Neural crest cell (in vitro differentiated cells): ENCODE data around the gene GPATCH4. TPM values are rescaled to one million over a fixed set of nuclear protein-coding genes. Genes with fewer than 3 reads are reported as not detected.

ENCODE experiments used
- DNase-seq: peaks from one replicate; pipeline ENCODE4 v3.0.0; 2021; ENCODE audit warnings: low read depth, mixed read lengths, low spot score
- H3K27ac Mint-ChIP-seq: one replicate; pipeline ENCODE4 v1.8.0; 2021; ENCODE audit warnings: mild to moderate bottlenecking, mixed read lengths; ENCODE audit not compliant: unreplicated experiment
- H3K27me3 Mint-ChIP-seq: 2 replicates; pipeline ENCODE4 v1.8.0; 2021; ENCODE audit warnings: low read depth, mild to moderate bottlenecking, mixed read lengths
- H3K36me3 Mint-ChIP-seq: 2 replicates; pipeline ENCODE4 v1.8.0; 2021; ENCODE audit warnings: low read depth, mild to moderate bottlenecking, mixed read lengths
- H3K4me1 Mint-ChIP-seq: 2 replicates; pipeline ENCODE4 v1.8.0; 2021; ENCODE audit warnings: mixed read lengths
- H3K4me3 Mint-ChIP-seq: one replicate; pipeline ENCODE4 v1.8.0; 2021; ENCODE audit warnings: mild to moderate bottlenecking, mixed read lengths
- H3K9me3 Mint-ChIP-seq: 2 replicates; pipeline ENCODE4 v1.8.0; 2021; ENCODE audit warnings: mixed read lengths
- total RNA-seq: library from RNA; stranded (reverse); gene quantifications from 2 replicates; pipeline ENCODE4 v1.2.1, GENCODE V29; 2021
- TF ChIP-seq, protein P1 (sequence below): fragments of 200-600 bp; sonication (generic); conservative IDR thresholded peaks from 2 replicates; pipeline ENCODE4 v1.5.0; 2021; ENCODE audit warnings: antibody characterized with exemption, mild to moderate bottlenecking

Gene GPATCH4
- total RNA-seq, 1 donor from 2014 or later: 40.6 TPM

DNA sequence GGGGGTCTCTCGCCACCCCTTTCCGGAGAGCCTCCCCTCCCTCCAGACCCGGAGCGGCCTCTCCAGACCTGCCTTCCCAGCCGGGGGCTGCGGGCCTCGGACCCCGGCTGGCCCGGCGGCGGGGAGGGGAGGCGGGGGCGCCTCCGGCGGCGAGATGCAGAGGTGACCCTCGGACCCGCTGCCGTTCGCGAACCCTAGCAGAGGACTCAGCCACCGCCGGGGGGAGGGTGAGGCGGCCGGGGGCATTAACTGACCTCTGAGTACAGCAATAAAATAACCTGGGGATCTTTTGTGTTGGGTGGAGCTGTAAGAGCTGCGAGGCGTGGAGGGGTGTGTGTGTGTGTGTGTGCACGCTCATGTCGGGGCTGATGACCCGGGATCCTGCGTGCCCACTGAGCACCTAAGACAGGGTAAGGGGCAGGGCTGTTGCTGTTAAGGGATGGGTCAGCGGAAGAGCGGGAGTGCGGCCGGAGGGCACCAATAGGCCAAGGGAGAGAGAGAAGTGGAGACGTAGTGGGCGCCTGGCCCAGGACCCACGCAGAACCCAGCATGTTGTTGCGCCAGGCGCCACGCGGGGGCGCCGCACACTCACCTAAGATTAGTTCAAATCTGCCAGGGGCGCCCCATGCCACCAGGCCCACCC, 24.3 kb upstream of the GPATCH4 start:
- H3K27ac Mint-ChIP-seq: no peak overlapping the region
- H3K9me3 Mint-ChIP-seq: no peaks in the 10 kb centered on the region
- H3K36me3 Mint-ChIP-seq: no peaks in the 10 kb centered on the region
- peaks cover 5% of the 10 kb centered on the region for H3K4me1 Mint-ChIP-seq
- peaks cover 75% of the 10 kb centered on the region for H3K27me3 Mint-ChIP-seq
- H3K4me3 Mint-ChIP-seq: peak overlapping the region; percentile 62
- peak; percentile 67 for DNase-seq
- TF ChIP-seq, protein P1, sequence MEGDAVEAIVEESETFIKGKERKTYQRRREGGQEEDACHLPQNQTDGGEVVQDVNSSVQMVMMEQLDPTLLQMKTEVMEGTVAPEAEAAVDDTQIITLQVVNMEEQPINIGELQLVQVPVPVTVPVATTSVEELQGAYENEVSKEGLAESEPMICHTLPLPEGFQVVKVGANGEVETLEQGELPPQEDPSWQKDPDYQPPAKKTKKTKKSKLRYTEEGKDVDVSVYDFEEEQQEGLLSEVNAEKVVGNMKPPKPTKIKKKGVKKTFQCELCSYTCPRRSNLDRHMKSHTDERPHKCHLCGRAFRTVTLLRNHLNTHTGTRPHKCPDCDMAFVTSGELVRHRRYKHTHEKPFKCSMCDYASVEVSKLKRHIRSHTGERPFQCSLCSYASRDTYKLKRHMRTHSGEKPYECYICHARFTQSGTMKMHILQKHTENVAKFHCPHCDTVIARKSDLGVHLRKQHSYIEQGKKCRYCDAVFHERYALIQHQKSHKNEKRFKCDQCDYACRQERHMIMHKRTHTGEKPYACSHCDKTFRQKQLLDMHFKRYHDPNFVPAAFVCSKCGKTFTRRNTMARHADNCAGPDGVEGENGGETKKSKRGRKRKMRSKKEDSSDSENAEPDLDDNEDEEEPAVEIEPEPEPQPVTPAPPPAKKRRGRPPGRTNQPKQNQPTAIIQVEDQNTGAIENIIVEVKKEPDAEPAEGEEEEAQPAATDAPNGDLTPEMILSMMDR: peak; percentile 83

- Mint-ChIP-seq H3K4me1 (peaks cover 5% of the 10 kb centered on the region), H3K9me3 (no peaks in the 10 kb centered on the region), H3K27me3 (peaks cover 76% of the 10 kb centered on the region), H3K27ac (no peak overlapping the region), H3K36me3 (no peaks in the 10 kb centered on the region), H3K4me3 (no peak overlapping the region)
- TF ChIP-seq, protein P1: no peak
- DNase-seq: no peak
Measured at GRCh38 chr1:156624814-156625435, 23.6 kb upstream of the GPATCH4 start.

DNA sequence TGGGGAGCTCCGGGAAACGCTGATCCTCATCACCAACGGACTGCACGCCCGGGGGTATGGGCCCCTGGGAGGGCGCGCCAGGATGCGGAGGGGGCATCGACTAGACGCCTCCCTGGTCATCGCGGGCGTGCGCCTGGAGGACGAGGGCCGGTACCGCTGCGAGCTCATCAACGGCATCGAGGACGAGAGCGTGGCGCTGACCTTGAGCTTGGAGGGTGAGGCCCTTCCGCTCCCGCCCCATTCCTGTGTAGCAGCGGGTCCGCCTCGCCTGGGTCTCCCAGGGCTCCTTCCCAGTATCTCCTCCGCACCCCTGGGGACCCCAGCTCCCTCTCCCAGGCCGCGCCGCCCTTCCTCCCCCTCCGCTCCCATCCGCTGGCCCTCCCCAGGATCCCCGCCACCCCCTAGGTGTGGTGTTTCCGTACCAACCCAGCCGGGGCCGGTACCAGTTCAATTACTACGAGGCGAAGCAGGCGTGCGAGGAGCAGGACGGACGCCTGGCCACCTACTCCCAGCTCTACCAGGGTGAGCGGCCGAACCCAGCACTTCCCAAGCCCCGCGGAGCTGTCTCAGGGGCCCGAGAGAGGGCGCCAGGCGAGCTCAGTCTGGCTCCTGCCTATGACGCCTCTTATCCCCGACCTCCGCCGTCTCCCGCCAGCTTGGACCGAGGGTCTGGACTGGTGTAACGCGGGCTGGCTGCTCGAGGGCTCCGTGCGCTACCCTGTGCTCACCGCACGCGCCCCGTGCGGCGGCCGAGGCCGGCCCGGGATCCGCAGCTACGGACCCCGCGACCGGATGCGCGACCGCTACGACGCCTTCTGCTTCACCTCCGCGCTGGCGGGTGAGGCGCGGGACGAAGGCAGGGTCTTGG, 22.9 kb upstream of the GPATCH4 start:
- TF ChIP-seq, protein P1: peak; percentile 52
- peaks cover 11% of the 10 kb centered on the region for H3K4me1 Mint-ChIP-seq
- peaks cover 81% of the 10 kb centered on the region for H3K27me3 Mint-ChIP-seq
- no peaks in the 10 kb centered on the region for H3K9me3 Mint-ChIP-seq
- no peaks in the 10 kb centered on the region for H3K36me3 Mint-ChIP-seq
- peak; percentile 65 for DNase-seq
- H3K4me3 Mint-ChIP-seq: peak overlapping the region; percentile 39
- no peak overlapping the region for H3K27ac Mint-ChIP-seq

GRCh38 chr1:156622581-156623297, 21.5 kb upstream of the GPATCH4 start:
- Mint-ChIP-seq H3K9me3 (no peaks in the 10 kb centered on the region), H3K27ac (no peak overlapping the region), H3K27me3 (peaks cover 81% of the 10 kb centered on the region), H3K36me3 (no peaks in the 10 kb centered on the region), H3K4me3 (peak overlapping the region; percentile 38), H3K4me1 (peaks cover 17% of the 10 kb centered on the region)
- DNase-seq: no peak
- TF ChIP-seq, protein P1: no peak

GRCh38 chr1:156619582-156619955, 18.3 kb upstream of the GPATCH4 start:
- no peaks in the 10 kb centered on the region for H3K9me3 Mint-ChIP-seq
- TF ChIP-seq, protein P1: no peak

More at GRCh38 chr1:156619582-156619955, 18.3 kb upstream of the GPATCH4 start:
- Mint-ChIP-seq H3K36me3 (no peaks in the 10 kb centered on the region), H3K27me3 (peaks cover 71% of the 10 kb centered on the region), H3K27ac (no peak overlapping the region), H3K4me1 (peaks cover 26% of the 10 kb centered on the region), H3K4me3 (no peak overlapping the region)
- DNase-seq: no peak
